Activated CD4-positive, alpha-beta memory T cell treated with anti-CD3 and anti-CD28 coated beads for 36 hours (primary cell): ENCODE data around the gene EYS. TPM values are rescaled to one million over a fixed set of nuclear protein-coding genes. Genes with fewer than 3 reads are reported as not detected.

Experiments used
- CTCF ChIA-PET: fragments of 350-600 bp; sonication (Branson Sonifier 250); formaldehyde crosslinking; loops from one replicate; lab custom pipeline; 2021; ENCODE audit warnings: antibody characterized with exemption, inconsistent platforms; lab: Charles Lee
- POLR2A ChIA-PET: fragments of 350-600 bp; sonication (Branson Sonifier 250); formaldehyde crosslinking; loops from one replicate; lab custom pipeline; 2021; ENCODE audit warnings: antibody characterized with exemption; lab: Charles Lee
- DNase-seq: peaks from one replicate; pipeline ENCODE4 v3.0.0-alpha.2; 2020
- H3K27ac Mint-ChIP-seq: one replicate; pipeline ENCODE4 v1.8.0; 2021; ENCODE audit warnings: mixed read lengths
- H3K27me3 Mint-ChIP-seq: one replicate; pipeline ENCODE4 v1.8.0; 2021; ENCODE audit warnings: mixed read lengths
- H3K36me3 Mint-ChIP-seq: one replicate; pipeline ENCODE4 v1.8.0; 2021; ENCODE audit warnings: mixed read lengths
- H3K4me1 Mint-ChIP-seq: one replicate; pipeline ENCODE4 v1.8.0; 2021; ENCODE audit warnings: low read depth, mixed read lengths
- H3K4me3 Mint-ChIP-seq: one replicate; pipeline ENCODE4 v1.8.0; 2021; ENCODE audit warnings: mild to moderate bottlenecking, mixed read lengths
- H3K9me3 Mint-ChIP-seq: one replicate; pipeline ENCODE4 v1.8.0; 2021; ENCODE audit warnings: mixed read lengths
- intact Hi-C: fragments of 100-400 bp; cut with micrococcal nuclease; formaldehyde crosslinking; loops from one replicate; pipeline ENCODE4 v1.15.1; 2023
- total RNA-seq, 2 experiments: library from RNA; stranded (reverse); gene quantifications; one replicate each; pipeline ENCODE4 v1.2.3, GENCODE V29; 2021

The EYS gene
- total RNA-seq, 2 experiments from 2014 or later = not detected

DNA sequence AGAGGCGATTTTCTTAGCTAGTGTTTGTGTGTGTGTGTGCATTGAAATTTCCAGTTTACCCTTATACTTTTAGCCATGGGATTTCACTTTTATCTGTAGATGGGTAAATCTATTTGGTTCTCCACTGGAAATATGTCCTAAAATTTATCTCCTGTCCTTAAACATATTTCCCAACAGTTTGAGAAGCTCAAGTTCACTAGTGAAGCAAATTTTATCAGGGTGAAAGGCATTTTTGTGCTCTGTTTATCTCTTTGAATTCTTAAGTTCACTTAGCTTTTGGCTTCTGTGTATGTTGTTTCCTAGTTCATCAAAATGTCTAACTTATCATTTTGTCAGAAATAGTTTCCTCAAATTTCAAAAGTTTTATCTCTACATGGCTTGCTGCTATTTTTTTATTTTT lies 1509.8 kb downstream of the EYS start:
- H3K27ac Mint-ChIP-seq = no peak overlapping the region
- no peak overlapping the region for H3K4me3 Mint-ChIP-seq
- peaks cover 7% of the 10 kb centered on the region for H3K9me3 Mint-ChIP-seq
- H3K27me3 Mint-ChIP-seq = no peaks in the 10 kb centered on the region
- POLR2A ChIA-PET = no interaction called here
- CTCF ChIA-PET = no interaction called here
- no peaks in the 10 kb centered on the region for H3K4me1 Mint-ChIP-seq
- no peak for DNase-seq
- intact Hi-C loops = no loop called here
- H3K36me3 Mint-ChIP-seq = no peaks in the 10 kb centered on the region

DNA sequence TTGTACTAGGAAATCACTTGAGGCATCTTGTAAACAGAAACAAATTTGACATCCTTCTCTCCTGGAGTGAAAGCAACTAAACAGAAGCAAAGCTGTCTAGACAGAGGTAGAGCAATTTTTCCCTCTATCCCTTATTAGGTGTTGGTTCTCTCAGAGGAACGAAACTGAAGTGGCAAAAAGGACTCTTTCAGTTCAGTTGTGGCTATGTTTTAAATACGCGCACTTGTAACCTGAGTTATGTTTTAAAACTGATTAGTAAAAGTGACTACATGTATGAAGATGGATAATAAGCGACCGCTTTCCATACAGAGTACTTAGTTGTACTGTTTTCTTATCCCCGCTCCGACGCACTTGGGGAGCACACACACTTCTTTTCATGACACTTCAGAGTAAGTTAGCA lies 1520.4 kb downstream of the EYS start:
- intact Hi-C loops = no loop called here
- CTCF ChIA-PET = no interaction called here
- H3K9me3 Mint-ChIP-seq = peaks cover 13% of the 10 kb centered on the region
- DNase-seq = no peak
- POLR2A ChIA-PET = no interaction called here
- H3K4me1 Mint-ChIP-seq = no peaks in the 10 kb centered on the region
- no peak overlapping the region for H3K4me3 Mint-ChIP-seq
- H3K36me3 Mint-ChIP-seq = no peaks in the 10 kb centered on the region
- H3K27me3 Mint-ChIP-seq = no peaks in the 10 kb centered on the region
- H3K27ac Mint-ChIP-seq = no peak overlapping the region

DNA sequence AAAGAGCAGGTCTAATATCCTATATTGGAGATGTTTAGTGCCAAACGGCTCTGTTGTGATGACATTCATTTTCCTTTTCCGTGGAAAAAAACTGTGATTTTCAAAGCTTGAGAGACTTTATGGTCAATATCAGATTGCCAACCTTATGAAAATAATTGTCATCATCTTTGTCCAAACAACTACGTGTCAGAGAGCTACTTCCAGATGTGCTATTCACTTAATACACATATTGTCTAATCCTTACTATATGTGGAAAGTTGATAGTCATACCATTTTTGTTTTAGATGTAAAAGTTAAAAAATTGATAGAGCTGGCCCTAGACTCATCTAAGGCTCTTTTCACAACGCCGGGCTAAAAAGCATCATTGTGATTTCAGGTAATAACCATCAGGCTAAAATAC lies 1521.4 kb downstream of the EYS start:
- Mint-ChIP-seq H3K27ac (no peak overlapping the region), H3K9me3 (peaks cover 13% of the 10 kb centered on the region), H3K4me1 (no peaks in the 10 kb centered on the region), H3K36me3 (no peaks in the 10 kb centered on the region), H3K4me3 (no peak overlapping the region), H3K27me3 (no peaks in the 10 kb centered on the region)
- no peak for DNase-seq
- POLR2A ChIA-PET = no interaction called here
- intact Hi-C loops = no loop called here
- CTCF ChIA-PET = no interaction called here

DNA sequence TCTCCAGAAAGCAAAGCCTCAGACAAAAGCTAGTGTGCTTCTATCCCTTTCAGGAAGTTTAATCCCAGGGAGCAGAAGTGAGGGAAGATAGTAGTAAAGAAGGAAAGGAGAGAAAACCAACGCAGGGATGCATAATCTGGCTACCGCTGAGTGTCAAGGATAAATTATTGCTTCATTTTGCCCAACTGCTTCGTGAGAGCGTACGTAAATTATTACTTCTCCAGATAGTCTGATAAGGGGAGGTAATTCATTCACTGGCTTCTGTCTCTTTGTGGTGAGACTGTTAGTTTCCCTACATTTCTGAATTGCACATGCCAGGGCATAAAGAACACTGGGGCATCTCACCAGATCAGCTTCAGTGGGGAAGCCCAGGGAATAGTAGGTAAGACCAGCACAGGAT lies 1531.7 kb downstream of the EYS start:
- Mint-ChIP-seq H3K27me3 (no peaks in the 10 kb centered on the region), H3K4me3 (no peak overlapping the region), H3K4me1 (no peaks in the 10 kb centered on the region), H3K27ac (no peak overlapping the region), H3K9me3 (peaks cover 2% of the 10 kb centered on the region), H3K36me3 (no peaks in the 10 kb centered on the region)
- DNase-seq = no peak
- CTCF ChIA-PET = no interaction called here
- intact Hi-C loops = no loop called here
- POLR2A ChIA-PET = no interaction called here

DNA sequence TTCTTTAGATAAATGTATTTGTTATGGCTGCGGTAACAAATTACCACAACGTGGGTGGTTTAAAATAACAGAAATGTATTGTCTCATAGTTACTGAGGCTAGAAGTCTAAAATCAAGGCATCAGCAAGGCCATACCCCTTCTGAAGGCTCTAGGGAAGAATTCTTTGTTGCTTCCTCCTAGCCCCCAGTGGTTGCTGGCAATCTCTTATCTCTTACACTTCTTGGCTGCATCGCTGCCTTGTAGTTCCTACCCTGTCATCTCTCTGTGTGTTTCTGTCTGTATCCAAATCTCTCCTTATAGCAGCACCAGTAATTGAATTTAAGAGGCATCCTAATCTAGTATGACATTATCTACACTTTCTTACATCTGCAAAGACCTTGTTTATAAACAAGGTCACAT lies 1536.7 kb downstream of the EYS start:
- no peaks in the 10 kb centered on the region for H3K4me1 Mint-ChIP-seq
- no peak overlapping the region for H3K4me3 Mint-ChIP-seq
- no peak overlapping the region for H3K27ac Mint-ChIP-seq
- no peaks in the 10 kb centered on the region for H3K27me3 Mint-ChIP-seq
- intact Hi-C loops = no loop called here
- ChIA-PET CTCF (no interaction called here), POLR2A (no interaction called here)
- no peaks in the 10 kb centered on the region for H3K36me3 Mint-ChIP-seq
- DNase-seq = no peak
- peaks cover 7% of the 10 kb centered on the region for H3K9me3 Mint-ChIP-seq

DNA sequence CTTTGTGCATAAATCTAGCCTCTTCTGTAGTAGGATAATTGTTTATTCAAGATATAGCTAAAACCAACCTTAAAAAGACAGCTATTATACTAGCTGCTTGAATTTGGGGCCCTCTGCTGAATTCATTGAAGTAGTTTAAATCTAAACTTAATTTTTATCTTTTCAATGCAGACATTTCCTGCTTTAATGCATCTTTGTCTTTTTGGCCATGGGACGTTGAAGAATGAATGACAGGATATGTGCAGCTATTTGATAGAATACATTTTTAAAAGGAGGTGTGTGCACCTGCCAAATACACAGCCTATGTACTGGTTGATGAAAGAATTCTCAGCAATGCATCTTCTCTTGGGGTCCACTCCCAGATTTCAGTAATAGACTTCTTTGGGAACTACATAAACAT lies 1546.5 kb downstream of the EYS start:
- intact Hi-C loops = no loop called here
- DNase-seq = no peak
- ChIA-PET POLR2A (no interaction called here), CTCF (no interaction called here)
- no peaks in the 10 kb centered on the region for H3K36me3 Mint-ChIP-seq
- H3K27ac Mint-ChIP-seq = no peak overlapping the region
- H3K4me1 Mint-ChIP-seq = no peaks in the 10 kb centered on the region
- no peak overlapping the region for H3K4me3 Mint-ChIP-seq
- H3K27me3 Mint-ChIP-seq = no peaks in the 10 kb centered on the region
- H3K9me3 Mint-ChIP-seq = peaks cover 12% of the 10 kb centered on the region

DNA sequence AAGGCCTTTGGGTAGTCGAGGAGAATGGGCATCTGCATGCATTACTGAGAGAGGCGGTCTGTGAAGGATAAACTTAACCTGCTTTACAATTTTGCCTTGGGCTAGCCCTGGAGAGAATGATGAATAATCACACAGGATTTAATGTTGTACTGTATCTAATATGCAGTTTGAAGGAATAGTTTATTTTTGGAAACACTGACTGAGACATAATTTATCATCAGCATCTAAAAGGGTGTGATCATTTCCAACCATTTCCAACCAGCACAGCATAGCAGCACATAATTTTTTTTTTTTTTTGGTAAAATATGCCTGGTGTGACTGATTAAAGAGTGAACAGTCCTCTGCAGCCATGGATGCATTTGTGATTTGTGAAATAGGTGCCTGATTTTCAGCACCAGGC lies 1552.0 kb downstream of the EYS start:
- no peak overlapping the region for H3K27ac Mint-ChIP-seq
- H3K27me3 Mint-ChIP-seq = no peaks in the 10 kb centered on the region
- POLR2A ChIA-PET = no interaction called here
- peaks cover 7% of the 10 kb centered on the region for H3K9me3 Mint-ChIP-seq
- no peak overlapping the region for H3K4me3 Mint-ChIP-seq
- no peaks in the 10 kb centered on the region for H3K36me3 Mint-ChIP-seq
- H3K4me1 Mint-ChIP-seq = no peaks in the 10 kb centered on the region
- CTCF ChIA-PET = no interaction called here
- no peak for DNase-seq
- intact Hi-C loops = no loop called here

DNA sequence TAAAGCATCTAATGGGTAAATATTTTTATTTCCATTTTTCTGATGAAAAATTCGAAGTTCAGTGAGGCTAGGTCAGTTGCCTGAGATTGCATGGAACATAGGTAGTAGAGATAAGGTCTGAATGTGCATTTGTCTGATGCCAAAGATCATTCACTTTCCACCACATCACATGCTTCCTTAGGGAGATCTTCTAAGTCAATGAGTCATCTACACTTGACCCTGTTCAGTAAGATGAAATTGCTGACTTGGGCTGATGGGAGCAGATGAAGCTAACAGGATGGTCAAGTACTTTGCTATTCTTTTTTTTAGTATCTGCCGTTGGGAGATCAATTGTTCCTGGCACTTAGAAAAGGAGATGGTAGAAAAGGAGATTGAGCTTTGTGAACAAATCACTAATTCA lies 1560.2 kb downstream of the EYS start:
- no peak overlapping the region for H3K27ac Mint-ChIP-seq
- H3K4me1 Mint-ChIP-seq = no peaks in the 10 kb centered on the region
- POLR2A ChIA-PET = no interaction called here
- CTCF ChIA-PET = no interaction called here
- no peak overlapping the region for H3K4me3 Mint-ChIP-seq
- DNase-seq = no peak
- H3K27me3 Mint-ChIP-seq = no peaks in the 10 kb centered on the region
- intact Hi-C loops = no loop called here
- peaks cover 8% of the 10 kb centered on the region for H3K9me3 Mint-ChIP-seq
- no peaks in the 10 kb centered on the region for H3K36me3 Mint-ChIP-seq

DNA sequence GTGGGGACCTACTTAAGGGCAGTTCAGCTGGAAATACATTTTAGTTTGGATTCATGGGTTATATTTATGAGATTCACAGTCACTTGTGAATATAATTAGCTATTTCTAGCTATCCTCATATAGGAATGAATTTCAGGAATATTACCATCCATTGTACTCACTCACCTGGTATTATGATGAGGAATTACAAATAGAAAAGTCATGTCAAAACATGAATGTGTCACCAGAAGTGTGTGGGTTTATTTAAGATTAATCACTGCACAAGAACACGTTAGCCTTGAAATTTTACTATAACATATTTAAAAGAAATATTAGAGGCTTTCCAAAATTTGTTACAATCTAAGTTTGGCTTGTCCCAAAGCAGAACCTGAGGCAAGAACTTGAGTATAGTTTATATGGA lies 1560.9 kb downstream of the EYS start:
- Mint-ChIP-seq H3K4me1 (no peaks in the 10 kb centered on the region), H3K27ac (no peak overlapping the region), H3K9me3 (peaks cover 10% of the 10 kb centered on the region), H3K4me3 (no peak overlapping the region), H3K36me3 (no peaks in the 10 kb centered on the region), H3K27me3 (no peaks in the 10 kb centered on the region)
- POLR2A ChIA-PET = no interaction called here
- DNase-seq = no peak
- CTCF ChIA-PET = no interaction called here
- intact Hi-C loops = no loop called here

DNA sequence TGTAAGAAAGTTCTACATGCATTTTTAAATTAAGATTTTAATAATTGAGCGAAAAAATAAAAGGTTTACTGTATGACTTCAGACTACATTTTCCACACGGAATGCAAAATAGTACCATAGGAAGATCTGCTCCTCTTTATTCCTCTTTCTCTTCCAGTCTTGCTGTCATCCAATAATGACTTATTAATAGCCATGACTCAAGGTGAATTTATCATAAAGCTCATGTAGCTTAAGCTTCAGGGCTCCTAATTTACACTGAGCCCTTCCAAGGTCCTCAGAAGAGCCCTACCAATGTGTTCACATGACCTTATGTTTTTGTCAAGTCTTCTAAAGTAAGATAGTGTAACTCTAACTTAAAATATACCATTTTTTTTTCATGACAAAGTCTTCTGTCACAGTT lies 1561.4 kb downstream of the EYS start:
- intact Hi-C loops = no loop called here
- H3K27ac Mint-ChIP-seq = no peak overlapping the region
- peaks cover 10% of the 10 kb centered on the region for H3K9me3 Mint-ChIP-seq
- no peak overlapping the region for H3K4me3 Mint-ChIP-seq
- H3K4me1 Mint-ChIP-seq = no peaks in the 10 kb centered on the region
- CTCF ChIA-PET = no interaction called here
- H3K27me3 Mint-ChIP-seq = no peaks in the 10 kb centered on the region
- POLR2A ChIA-PET = no interaction called here
- no peaks in the 10 kb centered on the region for H3K36me3 Mint-ChIP-seq
- no peak for DNase-seq

DNA sequence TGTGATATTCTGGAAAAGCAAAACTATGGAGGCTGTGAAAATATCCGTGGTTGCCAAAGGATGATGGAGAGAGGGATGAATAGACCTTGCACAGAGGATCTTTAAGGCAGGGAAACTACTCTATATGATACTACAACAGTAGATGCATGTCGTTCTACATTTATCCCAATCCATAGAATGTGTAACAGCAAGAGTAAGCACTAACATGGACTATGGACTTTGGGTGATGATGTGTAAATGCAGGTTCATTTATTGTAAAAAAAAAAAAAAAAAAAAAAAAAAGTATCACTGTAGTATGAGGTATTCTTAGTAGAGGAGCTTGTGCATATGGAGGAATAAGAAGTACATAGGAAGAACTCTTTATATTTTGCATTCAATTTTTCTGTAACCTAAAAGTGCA lies 1563.9 kb downstream of the EYS start:
- CTCF ChIA-PET = no interaction called here

DNA sequence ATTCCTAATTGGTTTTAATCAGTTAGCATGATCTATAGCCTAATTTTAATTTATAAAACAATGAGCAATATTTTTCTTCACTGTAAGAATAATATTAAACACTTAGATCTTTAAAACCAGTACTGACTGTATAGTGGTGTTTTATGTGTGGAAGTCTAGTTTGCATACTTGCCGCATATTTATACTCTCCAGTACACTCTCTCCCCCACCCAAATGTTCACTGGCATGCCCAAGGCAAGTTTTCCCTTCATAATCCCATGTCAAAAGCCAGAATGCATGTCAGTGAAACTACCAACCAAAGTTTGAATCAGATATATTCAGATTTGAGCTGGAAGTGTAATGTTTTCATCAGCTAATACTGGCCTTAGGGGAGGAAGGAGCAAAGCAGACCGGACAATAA lies 1565.3 kb downstream of the EYS start:
- Mint-ChIP-seq H3K27ac (no peak overlapping the region), H3K9me3 (peaks cover 5% of the 10 kb centered on the region), H3K36me3 (no peaks in the 10 kb centered on the region), H3K27me3 (no peaks in the 10 kb centered on the region), H3K4me3 (no peak overlapping the region), H3K4me1 (no peaks in the 10 kb centered on the region)
- ChIA-PET POLR2A (no interaction called here), CTCF (no interaction called here)
- no peak for DNase-seq
- intact Hi-C loops = no loop called here

More for the DNA sequence above, 1563.9 kb downstream of the EYS start:
- Mint-ChIP-seq H3K4me1 (no peaks in the 10 kb centered on the region), H3K27me3 (no peaks in the 10 kb centered on the region), H3K27ac (no peak overlapping the region), H3K36me3 (no peaks in the 10 kb centered on the region), H3K9me3 (peaks cover 5% of the 10 kb centered on the region), H3K4me3 (no peak overlapping the region)
- POLR2A ChIA-PET = no interaction called here
- no peak for DNase-seq
- intact Hi-C loops = no loop called here

DNA sequence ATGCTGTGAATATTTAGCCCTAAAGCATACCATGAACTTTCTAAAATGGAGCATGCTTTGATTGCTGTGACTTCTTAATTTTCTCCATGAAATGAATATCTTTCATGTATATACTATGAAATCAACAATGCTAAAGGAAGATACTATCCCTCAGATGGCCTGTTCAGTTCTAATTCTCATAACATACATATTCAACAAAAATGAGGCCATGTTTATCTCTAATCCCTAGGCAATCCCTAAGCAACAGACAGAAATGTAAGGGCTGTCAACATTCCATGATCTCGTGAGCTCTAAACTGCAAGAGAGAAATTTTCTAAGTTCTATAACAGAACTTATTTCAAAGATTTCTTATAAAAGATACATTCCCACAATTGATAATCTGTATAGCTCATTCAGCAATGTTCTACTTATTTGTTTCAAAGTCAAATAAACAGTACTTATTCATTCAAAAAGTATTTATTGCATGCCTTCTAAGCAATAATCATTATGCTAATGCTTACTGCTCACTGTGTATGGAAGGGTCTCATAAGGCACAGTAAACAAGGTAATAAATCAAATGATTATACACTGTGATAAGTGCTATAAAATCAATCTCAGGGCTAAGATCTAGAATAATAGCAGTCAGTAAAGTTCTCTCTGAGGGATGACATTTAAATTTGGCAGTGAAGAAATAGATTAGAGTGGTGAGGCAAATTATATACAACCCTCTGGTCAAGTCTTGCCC lies 1578.6 kb downstream of the EYS start:
- CTCF ChIA-PET = no interaction called here

More for the DNA sequence above, 1578.6 kb downstream of the EYS start:
- Mint-ChIP-seq H3K36me3 (no peaks in the 10 kb centered on the region), H3K4me3 (no peak overlapping the region), H3K27ac (no peak overlapping the region), H3K9me3 (peaks cover 9% of the 10 kb centered on the region), H3K4me1 (no peaks in the 10 kb centered on the region), H3K27me3 (no peaks in the 10 kb centered on the region)
- intact Hi-C loops = no loop called here
- POLR2A ChIA-PET = no interaction called here
- DNase-seq = no peak
